Fibroblast of lung (primary cell): ENCODE measurements around the gene UNC13C. TPM values are rescaled to one million over a fixed set of nuclear protein-coding genes. Genes with fewer than 3 reads are reported as not detected.

Experiments
- DNase-seq, 2 donors: peaks; one replicate each; pipeline versions ENCODE4 v3.0.0 to v3.0.0-alpha.2; 2010; ENCODE audit warnings: low read depth in 2 of 2
- H2AFZ ChIP-seq: 2 replicates; pipeline ENCODE4 v1.5.1; 2012; ENCODE audit warnings: low read length, control low read depth, inconsistent platforms
- H3K27ac ChIP-seq: 2 replicates; pipeline ENCODE4 v1.5.1; 2011; ENCODE audit warnings: low read length, control low read depth; ENCODE audit not compliant: insufficient read depth
- H3K27me3 ChIP-seq: 2 replicates; pipeline ENCODE4 v1.5.1; 2011; ENCODE audit warnings: mild to moderate bottlenecking, low read length; ENCODE audit not compliant: control insufficient read depth, insufficient read depth
- H3K36me3 ChIP-seq: 2 replicates; pipeline ENCODE4 v1.5.1; 2011; ENCODE audit warnings: low read length; ENCODE audit not compliant: control insufficient read depth, insufficient read depth
- H3K4me1 ChIP-seq: 2 replicates; pipeline ENCODE4 v1.5.1; 2011; ENCODE audit warnings: low read length; ENCODE audit not compliant: control insufficient read depth, insufficient read depth; ENCODE audit errors: extremely low read depth
- H3K4me2 ChIP-seq: 2 replicates; pipeline ENCODE4 v1.5.1; 2011; ENCODE audit warnings: low read length, control low read depth; ENCODE audit not compliant: insufficient read depth; ENCODE audit errors: extremely low read depth
- H3K4me3 ChIP-seq, 4 experiments: fragments of 200-600 bp in 1 of 4; sonication (generic) in 1 of 4; replicated peaks in 1 of 4; 2 replicates each; pipeline ENCODE4 v1.5.1; 2011 to 2016; ENCODE audit warnings: low read length in 4 of 4, low read depth in 3 of 4, mild to moderate bottlenecking in 3 of 4, control low read depth in 2 of 4, inconsistent platforms in 1 of 4, mixed read lengths in 1 of 4; ENCODE audit not compliant: insufficient read depth in 1 of 4; ENCODE audit errors: control extremely low read depth in 1 of 4
- H3K79me2 ChIP-seq: 2 replicates; pipeline ENCODE4 v1.5.1; 2012; ENCODE audit warnings: mild to moderate bottlenecking, low read length, inconsistent platforms; ENCODE audit not compliant: control insufficient read depth, insufficient read depth
- H3K9ac ChIP-seq: 2 replicates; pipeline ENCODE4 v1.5.1; 2011; ENCODE audit warnings: mild to moderate bottlenecking, low read length, control low read depth; ENCODE audit not compliant: insufficient read depth
- H3K9me3 ChIP-seq: 2 replicates; pipeline ENCODE4 v1.5.1; 2012; ENCODE audit warnings: low read depth, low read length; ENCODE audit not compliant: control insufficient read depth, insufficient read depth
- H4K20me1 ChIP-seq: 2 replicates; pipeline ENCODE4 v1.5.1; 2011; ENCODE audit warnings: low read length; ENCODE audit not compliant: control insufficient read depth, insufficient read depth; ENCODE audit errors: extremely low read depth
- CTCF ChIP-seq, 2 donors: IDR thresholded peaks in 1 of 2; conservative IDR thresholded peaks in 1 of 2; 1 replicate in 1 of 2; 2 replicates in 1 of 2; pipeline ENCODE4 v1.5.1; 2011 to 2012; ENCODE audit warnings: low read length in 2 of 2, control low read depth in 1 of 2, inconsistent platforms in 1 of 2, low read depth in 1 of 2, mild to moderate bottlenecking in 1 of 2
- EZH2 ChIP-seq: IDR thresholded peaks from 2 replicates; pipeline ENCODE4 v1.5.1; 2012; ENCODE audit warnings: low read length, control low read depth, mild to moderate bottlenecking; ENCODE audit errors: missing control alignments
- polyA plus RNA-seq, 2 donors: library from polyadenylated mRNA; depleted of rRNA in 1 of 2; stranded (reverse) in 1 of 2; unstranded in 1 of 2; fragments of >200 nt; gene quantifications; 2 replicates each; pipeline ENCODE4 v1.2.1, GENCODE V29; 2011 to 2012; ENCODE audit warnings: missing spikeins in 1 of 2
- total RNA-seq: library from RNA; depleted of rRNA; stranded (reverse); fragments of >200 nt; gene quantifications from 2 replicates; pipeline ENCODE4 v1.2.1, GENCODE V29; 2014

UNC13C gene
- total and polyA plus RNA-seq, 2 donors (not counting 1 experiment from before 2014, with no cell fraction given) = not detected

- H3K79me2 ChIP-seq = no peaks in the 10 kb centered on the region
- H3K4me3 ChIP-seq = no peak overlapping the region
- H3K4me2 ChIP-seq = no peak overlapping the region
- no peak overlapping the region for H3K9ac ChIP-seq
- no peak overlapping the region for H3K27ac ChIP-seq
- no peaks in the 10 kb centered on the region for H3K4me1 ChIP-seq
- H3K9me3 ChIP-seq = no peaks in the 10 kb centered on the region
- H2AFZ ChIP-seq = no peak overlapping the region
- H4K20me1 ChIP-seq = no peaks in the 10 kb centered on the region
- no peaks in the 10 kb centered on the region for H3K36me3 ChIP-seq
- TF ChIP-seq CTCF (conservative IDR thresholded peaks at IDR 0.05 in 1 of 2, IDR thresholded peaks at IDR 0.05 in 1 of 2; ENCODE audit: low read depth in 1 of 2, low read length in 2 of 2) (no peak), EZH2 (no peak)
- no peaks in the 10 kb centered on the region for H3K27me3 ChIP-seq
- DNase-seq = no peak
These were observed 662.6 kb downstream of the UNC13C start for GRCh38 chr15:54640873-54641272.

GRCh38 chr15:54644796-54645195 lies 666.6 kb downstream of the UNC13C start:
- H3K27me3 ChIP-seq = no peaks in the 10 kb centered on the region
- no peaks in the 10 kb centered on the region for H3K79me2 ChIP-seq
- no peaks in the 10 kb centered on the region for H3K4me1 ChIP-seq
- no peak overlapping the region for H3K4me2 ChIP-seq
- no peaks in the 10 kb centered on the region for H3K9me3 ChIP-seq
- no peak overlapping the region for H3K9ac ChIP-seq
- H4K20me1 ChIP-seq = no peaks in the 10 kb centered on the region
- DNase-seq = no peak
- no peaks in the 10 kb centered on the region for H3K36me3 ChIP-seq
- TF ChIP-seq CTCF (conservative IDR thresholded peaks at IDR 0.05 in 1 of 2, IDR thresholded peaks at IDR 0.05 in 1 of 2; ENCODE audit: low read depth in 1 of 2, low read length in 2 of 2) (no peak), EZH2 (no peak)
- H3K27ac ChIP-seq = no peak overlapping the region
- H2AFZ ChIP-seq = no peak overlapping the region
- no peak overlapping the region for H3K4me3 ChIP-seq

GRCh38 chr15:54659646-54660045 lies 681.4 kb downstream of the UNC13C start:
- Histone ChIP-seq H3K27ac (no peak overlapping the region), H3K4me3 (no peak overlapping the region), H3K4me1 (no peaks in the 10 kb centered on the region), H4K20me1 (no peaks in the 10 kb centered on the region), H3K36me3 (no peaks in the 10 kb centered on the region), H3K4me2 (no peak overlapping the region), H2AFZ (no peak overlapping the region), H3K27me3 (no peaks in the 10 kb centered on the region), H3K9ac (no peak overlapping the region), H3K79me2 (no peaks in the 10 kb centered on the region), H3K9me3 (no peaks in the 10 kb centered on the region)
- TF ChIP-seq CTCF (conservative IDR thresholded peaks at IDR 0.05 in 1 of 2, IDR thresholded peaks at IDR 0.05 in 1 of 2; ENCODE audit: low read depth in 1 of 2, low read length in 2 of 2) (no peak), EZH2 (no peak)
- DNase-seq = no peak
